ENCODE results near the gene CACUL1. TPM values are rescaled to one million over a fixed set of nuclear protein-coding genes. Genes with fewer than 3 reads are reported as not detected.

CACUL1 gene
- 44.8 and 48.4 TPM in 2 replicates for total RNA-seq

GRCh38 chr10:118754556-118755423, at the start of gene CACUL1:
TSS of gene CACUL1 (minus strand) at chr10:118754970. CDS start at chr10:118754762, 208 bp downstream.

Other genes starting within 250 kb of the CACUL1 start
- gene PRLHR, start 159.3 kb downstream of the CACUL1 start, total RNA-seq, result not detected in 2 replicates

All from thoracic aorta endothelial cell (primary cell).